ENCODE results near the gene RBBP5.

Gene RBBP5

GRCh38 chr1:205072881-205073280 is 48.9 kb downstream of the RBBP5 start:
- no peak for DNase-seq

- no peak for DNase-seq
These were observed 49.5 kb downstream of the RBBP5 start for GRCh38 chr1:205072286-205072685.

GRCh38 chr1:205071801-205072200 is 50.0 kb downstream of the RBBP5 start:
- no peak for DNase-seq

- no peak for DNase-seq
These were observed 50.8 kb downstream of the RBBP5 start for GRCh38 chr1:205071028-205071409.

GRCh38 chr1:205069371-205070125 is 52.2 kb downstream of the RBBP5 start:
- no peak for DNase-seq

GRCh38 chr1:205068457-205069040 is 53.2 kb downstream of the RBBP5 start:
- DNase-seq, result peak; percentile 35

- DNase-seq, result no peak
These were observed 53.8 kb downstream of the RBBP5 start for GRCh38 chr1:205068001-205068400.

GRCh38 chr1:205067031-205067430 is 54.7 kb downstream of the RBBP5 start:
- DNase-seq, result no peak

- no peak for DNase-seq
These were observed 55.5 kb downstream of the RBBP5 start for GRCh38 chr1:205066141-205066818.

GRCh38 chr1:205065666-205066065 is 56.1 kb downstream of the RBBP5 start:
- no peak for DNase-seq

- DNase-seq, result no peak
These were observed 56.9 kb downstream of the RBBP5 start for GRCh38 chr1:205064741-205065316.

GRCh38 chr1:205064301-205064700 is 57.5 kb downstream of the RBBP5 start:
- DNase-seq, result no peak

- DNase-seq, result no peak
These were observed 58.9 kb downstream of the RBBP5 start for GRCh38 chr1:205062895-205063294.

GRCh38 chr1:205062319-205062718 is 59.5 kb downstream of the RBBP5 start:
- no peak for DNase-seq

- peak; percentile 62 for DNase-seq
These were observed 60.1 kb downstream of the RBBP5 start for GRCh38 chr1:205061665-205062069.

GRCh38 chr1:205061227-205061626 is 60.6 kb downstream of the RBBP5 start:
- no peak for DNase-seq

- no peak for DNase-seq
These were observed 61.0 kb downstream of the RBBP5 start for GRCh38 chr1:205060746-205061145.

GRCh38 chr1:205059660-205060059 is 62.1 kb downstream of the RBBP5 start:
- no peak for DNase-seq

- DNase-seq, result no peak
These were observed 62.9 kb downstream of the RBBP5 start for GRCh38 chr1:205058853-205059252.

GRCh38 chr1:205057808-205058575 is 63.8 kb downstream of the RBBP5 start:
- DNase-seq, result no peak

- DNase-seq, result no peak
These were observed 64.7 kb downstream of the RBBP5 start for GRCh38 chr1:205056956-205057568.

- no peak for DNase-seq
These were observed 65.6 kb downstream of the RBBP5 start for GRCh38 chr1:205056188-205056611.

GRCh38 chr1:205054013-205054412 is 67.8 kb downstream of the RBBP5 start:
- DNase-seq, result no peak
